NK-92 (cell line): ENCODE measurements around the gene PITRM1.

Experiments used
- DNase-seq: peaks from one replicate; lab custom pipeline; 2025; ENCODE audit not compliant: unreplicated experiment; lab: John Stamatoyannopoulos, UW

Gene PITRM1

GRCh38 chr10:3104251-3104918 is 68.2 kb downstream of the PITRM1 start:
- DNase-seq: no peak

- DNase-seq: no peak
Observed at GRCh38 chr10:3103646-3104045, 68.9 kb downstream of the PITRM1 start.

- DNase-seq: no peak
Observed at GRCh38 chr10:3102720-3103427, 69.7 kb downstream of the PITRM1 start.

GRCh38 chr10:3100856-3101640 is 71.5 kb downstream of the PITRM1 start:
- no peak for DNase-seq

GRCh38 chr10:3100093-3100792 is 72.3 kb downstream of the PITRM1 start:
- DNase-seq: no peak

- DNase-seq: no peak
Observed at GRCh38 chr10:3099291-3100092, 73.1 kb downstream of the PITRM1 start.

GRCh38 chr10:3098689-3099088 is 73.9 kb downstream of the PITRM1 start:
- DNase-seq: no peak

GRCh38 chr10:3097160-3097559 is 75.4 kb downstream of the PITRM1 start:
- DNase-seq: no peak

GRCh38 chr10:3096149-3096548 is 76.4 kb downstream of the PITRM1 start:
- DNase-seq: no peak

GRCh38 chr10:3095373-3096139 is 77.0 kb downstream of the PITRM1 start:
- DNase-seq: no peak

- no peak for DNase-seq
Observed at GRCh38 chr10:3094609-3095036, 78.0 kb downstream of the PITRM1 start.

GRCh38 chr10:3093996-3094395 is 78.6 kb downstream of the PITRM1 start:
- DNase-seq: no peak

- no peak for DNase-seq
Observed at GRCh38 chr10:3091921-3092320, 80.7 kb downstream of the PITRM1 start.

GRCh38 chr10:3090914-3091787 is 81.4 kb downstream of the PITRM1 start:
- no peak for DNase-seq

- DNase-seq: no peak
Observed at GRCh38 chr10:3090388-3090787, 82.2 kb downstream of the PITRM1 start.
